ENCODE data around the gene INPP5J.
"Not testable (repeated sequence)": the region's sequence is repeated elsewhere in the genome, so short reads cannot be mapped to it uniquely, and the experiment has no call there.

The INPP5J gene

GRCh38 chr22:31150615-31151014, 27.8 kb downstream of the INPP5J start:
- no peak for DNase-seq (ENCODE audit: low read depth)

GRCh38 chr22:31151872-31152271, 29.1 kb downstream of the INPP5J start:
- DNase-seq (ENCODE audit: low read depth): no peak

- DNase-seq (ENCODE audit: low read depth): no peak
Measured at GRCh38 chr22:31153357-31153756, 30.6 kb downstream of the INPP5J start.

GRCh38 chr22:31154975-31155374, 32.2 kb downstream of the INPP5J start:
- DNase-seq (ENCODE audit: low read depth): no peak

GRCh38 chr22:31155422-31155821, 32.7 kb downstream of the INPP5J start:
- DNase-seq (ENCODE audit: low read depth): no peak

- DNase-seq (ENCODE audit: low read depth): no peak
Measured at GRCh38 chr22:31160328-31160978, 37.7 kb downstream of the INPP5J start.

- DNase-seq (ENCODE audit: low read depth): no peak
Measured at GRCh38 chr22:31161386-31161785, 38.6 kb downstream of the INPP5J start.

- no peak for DNase-seq (ENCODE audit: low read depth)
Measured at GRCh38 chr22:31162015-31162765, 39.4 kb downstream of the INPP5J start.

- DNase-seq (ENCODE audit: low read depth): no peak
Measured at GRCh38 chr22:31170971-31171370, 48.2 kb downstream of the INPP5J start.

GRCh38 chr22:31171734-31172133, 49.0 kb downstream of the INPP5J start:
- DNase-seq (ENCODE audit: low read depth): not testable (repeated sequence)

- DNase-seq (ENCODE audit: low read depth): no peak
Measured at GRCh38 chr22:31173386-31174145, 50.8 kb downstream of the INPP5J start.

- no peak for DNase-seq (ENCODE audit: low read depth)
Measured at GRCh38 chr22:31176923-31177322, 54.2 kb downstream of the INPP5J start.

GRCh38 chr22:31177420-31178162, 54.8 kb downstream of the INPP5J start:
- no peak for DNase-seq (ENCODE audit: low read depth)

GRCh38 chr22:31178859-31179258, 56.1 kb downstream of the INPP5J start:
- no peak for DNase-seq (ENCODE audit: low read depth)

GRCh38 chr22:31179345-31179744, 56.6 kb downstream of the INPP5J start:
- no peak for DNase-seq (ENCODE audit: low read depth)

GRCh38 chr22:31184015-31184414, 61.2 kb downstream of the INPP5J start:
- DNase-seq (ENCODE audit: low read depth): no peak

Measured in CMK (cell line).